HUES48 (cell line): ENCODE data around the gene ARL9.
A peak's percentile ranks its signal among the peaks of the same experiment; 100 is the strongest.

Experiments used
- H3K27ac ChIP-seq: one replicate; pipeline ENCODE4 v1.7.0; 2013; ENCODE audit warnings: low read depth, low read length, inconsistent platforms
- H3K27me3 ChIP-seq: 2 replicates; pipeline ENCODE4 v1.6.1; 2013; ENCODE audit warnings: mild to moderate bottlenecking, low read length; ENCODE audit not compliant: control insufficient read depth, insufficient read depth
- H3K36me3 ChIP-seq: 2 replicates; pipeline ENCODE4 v1.6.1; 2013; ENCODE audit warnings: low read length; ENCODE audit not compliant: control insufficient read depth, insufficient read depth
- H3K4me1 ChIP-seq: 2 replicates; pipeline ENCODE4 v1.6.1; 2013; ENCODE audit warnings: mild to moderate bottlenecking, low read length; ENCODE audit not compliant: control insufficient read depth, insufficient read depth
- H3K4me3 ChIP-seq: 2 replicates; pipeline ENCODE4 v1.5.1; 2013; ENCODE audit warnings: mild to moderate bottlenecking, low read depth, low read length
- H3K9ac ChIP-seq: 2 replicates; pipeline ENCODE4 v1.6.1; 2013; ENCODE audit warnings: mild to moderate bottlenecking, low read depth, low read length, moderate library complexity
- H3K9me3 ChIP-seq: 2 replicates; pipeline ENCODE4 v1.6.1; 2013; ENCODE audit warnings: low read length; ENCODE audit not compliant: control insufficient read depth, insufficient read depth

Gene ARL9

GRCh38 chr4:56469489-56470210, 35.9 kb upstream of the ARL9 start:
- H3K36me3 ChIP-seq, result peaks cover 50% of the 10 kb centered on the region
- H3K9ac ChIP-seq, result no peak overlapping the region
- H3K27me3 ChIP-seq, result no peaks in the 10 kb centered on the region
- peaks cover 25% of the 10 kb centered on the region for H3K4me1 ChIP-seq
- H3K9me3 ChIP-seq, result no peaks in the 10 kb centered on the region
- H3K27ac ChIP-seq, result no peak overlapping the region
- H3K4me3 ChIP-seq, result peak overlapping the region; percentile 79

- Histone ChIP-seq H3K27me3 (no peaks in the 10 kb centered on the region), H3K9ac (no peak overlapping the region), H3K27ac (no peak overlapping the region), H3K4me3 (no peak overlapping the region), H3K4me1 (peaks cover 4% of the 10 kb centered on the region; the same call in 1 of the 2 replicates), H3K36me3 (peaks cover 96% of the 10 kb centered on the region), H3K9me3 (no peaks in the 10 kb centered on the region)
These were observed 29.7 kb upstream of the ARL9 start for GRCh38 chr4:56475917-56476316.

DNA sequence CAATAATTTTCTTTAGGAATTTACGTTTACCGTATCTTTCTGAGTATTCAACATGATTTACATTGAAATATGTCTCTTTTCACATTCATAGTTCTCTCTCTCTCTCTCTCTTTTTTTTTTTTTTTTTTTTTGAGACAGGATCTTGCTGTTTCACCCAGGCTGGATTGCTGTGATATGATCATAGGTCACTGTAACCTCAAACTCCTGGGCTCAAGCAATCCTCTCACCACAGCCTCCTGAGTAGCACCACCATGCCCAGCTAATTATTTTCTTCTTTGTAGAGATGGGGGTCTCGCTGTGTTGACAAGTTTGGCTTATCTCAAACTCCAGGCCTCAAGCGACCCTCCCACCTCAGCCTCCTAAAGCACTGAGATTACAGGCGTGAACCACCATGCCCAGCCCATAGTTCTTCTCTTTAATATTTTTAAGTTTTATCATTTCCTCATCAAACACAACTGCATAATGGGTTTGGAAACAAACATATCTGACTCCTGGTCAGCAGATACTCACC, 28.3 kb upstream of the ARL9 start:
- Histone ChIP-seq H3K36me3 (peaks cover 93% of the 10 kb centered on the region), H3K4me1 (no peaks in the 10 kb centered on the region)

DNA sequence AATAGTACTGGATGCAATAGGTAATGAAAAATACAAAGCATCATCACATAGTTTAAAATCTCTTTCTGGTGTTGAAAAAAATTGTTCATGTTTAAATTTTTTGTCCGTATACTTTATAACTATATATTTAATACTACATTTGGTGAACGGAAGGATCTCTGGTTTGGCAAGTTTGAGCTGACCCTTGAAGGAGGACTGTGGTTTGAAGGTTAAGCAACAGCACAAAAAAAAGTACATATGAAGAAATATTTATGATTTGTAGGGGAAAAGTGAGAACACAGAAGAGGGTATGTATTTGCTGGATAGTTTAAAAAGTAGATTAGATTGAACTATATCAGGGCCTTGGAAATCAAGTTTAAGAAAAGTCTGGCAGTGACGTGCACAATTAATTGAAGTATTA, 24.9 kb upstream of the ARL9 start:
- H3K4me3 ChIP-seq, result no peak overlapping the region
- no peaks in the 10 kb centered on the region for H3K4me1 ChIP-seq
- H3K9ac ChIP-seq, result no peak overlapping the region
- no peaks in the 10 kb centered on the region for H3K9me3 ChIP-seq
- H3K27me3 ChIP-seq, result no peaks in the 10 kb centered on the region
- peaks cover 94% of the 10 kb centered on the region for H3K36me3 ChIP-seq
- no peak overlapping the region for H3K27ac ChIP-seq

More for the DNA sequence above, 28.3 kb upstream of the ARL9 start:
- no peak overlapping the region for H3K27ac ChIP-seq
- H3K9ac ChIP-seq, result no peak overlapping the region
- H3K27me3 ChIP-seq, result no peaks in the 10 kb centered on the region
- H3K4me3 ChIP-seq, result no peak overlapping the region
- no peaks in the 10 kb centered on the region for H3K9me3 ChIP-seq

DNA sequence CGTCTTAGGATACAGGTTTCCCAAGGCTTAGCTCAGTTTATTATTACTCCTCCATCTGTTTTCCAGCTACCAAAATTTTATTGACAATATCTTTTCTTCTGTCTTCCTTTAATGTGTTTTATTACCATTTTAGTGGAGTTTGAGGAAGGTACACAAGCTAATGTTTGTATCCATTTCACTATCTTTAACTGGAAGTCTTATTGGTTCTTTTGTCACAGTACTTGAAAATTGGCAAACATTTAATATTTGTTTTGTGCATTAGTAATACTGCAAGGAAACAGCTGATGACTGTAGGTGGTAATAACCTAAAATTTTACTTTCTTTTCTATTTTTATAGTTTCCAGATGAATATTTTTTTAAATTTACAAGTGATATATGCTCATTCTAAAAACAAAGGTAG, 9.3 kb upstream of the ARL9 start:
- no peak overlapping the region for H3K4me3 ChIP-seq
- no peaks in the 10 kb centered on the region for H3K9me3 ChIP-seq
- peaks cover 83% of the 10 kb centered on the region for H3K36me3 ChIP-seq
- no peaks in the 10 kb centered on the region for H3K27me3 ChIP-seq
- H3K4me1 ChIP-seq, result no peaks in the 10 kb centered on the region
- H3K9ac ChIP-seq, result no peak overlapping the region
- no peak overlapping the region for H3K27ac ChIP-seq

- H3K36me3 ChIP-seq, result no peaks in the 10 kb centered on the region
- no peak overlapping the region for H3K4me3 ChIP-seq
- H3K9me3 ChIP-seq, result no peaks in the 10 kb centered on the region
- H3K27ac ChIP-seq, result no peak overlapping the region
- peaks cover 12% of the 10 kb centered on the region for H3K27me3 ChIP-seq
- H3K4me1 ChIP-seq, result no peaks in the 10 kb centered on the region
- H3K9ac ChIP-seq, result no peak overlapping the region
These were observed 5.5 kb downstream of the ARL9 start for GRCh38 chr4:56511098-56511497.

DNA sequence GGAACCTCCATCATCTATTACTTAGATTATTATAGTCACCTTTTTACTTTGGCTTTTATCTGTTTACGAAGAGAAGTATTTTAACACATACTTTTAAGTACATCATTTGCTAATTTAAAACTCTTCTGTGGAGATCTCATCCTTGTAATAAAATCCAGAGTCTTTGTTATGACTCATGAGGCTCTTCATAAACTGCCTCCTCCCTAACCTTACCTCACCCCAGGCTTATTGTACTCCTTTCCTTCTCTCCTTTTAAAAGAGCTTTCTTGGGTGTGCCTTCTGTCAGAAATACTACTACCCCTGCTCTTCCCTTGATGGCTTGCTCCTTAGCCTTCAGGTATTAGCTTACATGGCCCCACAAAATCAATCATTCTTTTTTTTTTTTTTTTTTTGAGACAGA, 6.6 kb downstream of the ARL9 start:
- Histone ChIP-seq H3K4me3 (no peak overlapping the region), H3K9ac (no peak overlapping the region), H3K4me1 (no peaks in the 10 kb centered on the region), H3K27ac (no peak overlapping the region), H3K27me3 (peaks cover 1% of the 10 kb centered on the region; the same call in 1 of the 2 replicates), H3K36me3 (no peaks in the 10 kb centered on the region), H3K9me3 (no peaks in the 10 kb centered on the region)

- Histone ChIP-seq H3K27me3 (no peaks in the 10 kb centered on the region), H3K9ac (no peak overlapping the region), H3K36me3 (no peaks in the 10 kb centered on the region), H3K4me3 (no peak overlapping the region), H3K27ac (no peak overlapping the region), H3K9me3 (no peaks in the 10 kb centered on the region), H3K4me1 (no peaks in the 10 kb centered on the region)
These were observed 7.9 kb downstream of the ARL9 start for GRCh38 chr4:56513517-56513916.

DNA sequence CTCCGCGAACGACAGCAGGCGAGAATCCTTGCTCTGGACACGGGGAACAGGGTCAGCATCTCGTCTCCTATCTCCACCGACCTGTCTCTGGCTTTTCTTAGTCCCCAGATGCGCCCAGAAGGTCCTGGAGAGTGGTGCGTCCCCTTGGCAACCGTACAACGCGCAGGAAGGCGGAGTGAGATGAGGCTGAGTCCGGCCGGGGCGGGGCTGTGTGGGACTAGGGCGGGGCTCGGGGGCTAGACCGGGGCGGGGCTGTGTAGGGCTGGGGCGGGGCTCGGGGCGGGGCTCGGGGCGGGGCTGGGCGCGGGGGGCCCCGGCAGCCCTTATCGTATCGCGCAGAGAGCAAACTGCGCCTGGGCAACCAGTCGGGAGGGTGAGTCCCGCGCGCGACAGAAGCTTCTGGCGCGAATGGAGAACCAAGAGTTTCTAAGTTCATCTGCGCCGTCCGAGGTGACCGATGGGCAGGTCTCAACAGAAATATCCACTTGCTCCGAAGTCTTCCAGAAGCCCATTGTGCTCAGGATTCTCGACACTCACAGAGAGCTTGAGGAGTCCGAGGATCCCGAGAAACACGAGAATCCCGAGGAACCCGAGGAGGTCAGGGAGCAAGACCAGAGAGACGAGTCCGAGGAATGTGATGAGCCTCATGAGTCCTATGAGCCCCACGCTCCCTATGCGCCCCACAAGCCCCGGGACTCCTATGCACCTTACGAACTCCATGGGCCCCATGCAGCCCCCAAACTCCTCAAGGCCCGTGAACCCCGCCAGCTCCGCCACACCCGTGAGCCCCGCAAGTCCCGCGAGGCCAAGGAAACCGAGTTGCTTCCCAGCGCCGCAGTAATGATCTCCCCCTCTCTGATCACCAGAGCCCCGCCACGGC, 24.9 kb downstream of the ARL9 start:
- Histone ChIP-seq H3K36me3 (no peaks in the 10 kb centered on the region), H3K9ac (peak overlapping the region; percentile 45; the same call in 1 of the 2 replicates), H3K27me3 (peaks cover 54% of the 10 kb centered on the region)

DNA sequence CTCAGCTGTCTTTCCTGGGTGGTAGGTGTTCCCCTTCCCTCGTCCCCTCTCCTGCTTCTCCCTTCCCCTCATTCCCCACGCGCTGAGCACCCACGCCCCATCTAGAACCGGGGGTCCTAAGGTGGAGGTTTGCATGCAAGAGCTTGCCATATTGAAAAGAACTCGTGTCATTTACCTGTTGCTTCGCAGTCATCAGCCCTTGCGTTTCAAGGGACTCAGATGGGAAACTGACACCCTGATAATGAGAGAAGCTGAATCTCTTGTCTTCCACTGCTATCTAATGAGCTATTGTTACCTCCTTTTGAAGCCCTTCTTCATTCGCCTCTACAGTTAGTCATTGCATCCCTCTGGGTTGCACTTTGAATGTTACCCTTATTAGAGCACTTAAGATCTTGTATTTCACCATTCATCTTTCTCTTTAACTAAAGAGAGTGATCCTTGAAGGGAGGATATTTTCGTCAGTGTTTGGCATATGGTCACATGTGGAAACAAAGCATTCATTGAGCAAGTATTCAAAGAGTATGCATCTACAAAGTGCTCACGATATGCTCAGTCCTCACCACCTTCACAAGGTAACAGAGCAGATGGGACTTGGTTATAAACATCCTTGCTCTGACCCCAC, 25.7 kb downstream of the ARL9 start:
- no peak overlapping the region for H3K27ac ChIP-seq
- no peaks in the 10 kb centered on the region for H3K4me1 ChIP-seq
- H3K4me3 ChIP-seq, result peak overlapping the region; percentile 78
- no peaks in the 10 kb centered on the region for H3K9me3 ChIP-seq
- no peaks in the 10 kb centered on the region for H3K36me3 ChIP-seq
- no peak overlapping the region for H3K9ac ChIP-seq
- peaks cover 54% of the 10 kb centered on the region for H3K27me3 ChIP-seq

More for the DNA sequence above, 24.9 kb downstream of the ARL9 start:
- Histone ChIP-seq H3K27ac (no peak overlapping the region), H3K4me3 (peak overlapping the region; percentile 78), H3K9me3 (no peaks in the 10 kb centered on the region), H3K4me1 (no peaks in the 10 kb centered on the region)
